NCI-H2196 (cell line): ENCODE measurements around the gene CASZ1.

Source experiments
- DNase-seq: peaks from one replicate; lab custom pipeline; 2025; ENCODE audit not compliant: unreplicated experiment; lab: John Stamatoyannopoulos, UW

CASZ1 gene

GRCh38 chr1:10629091-10629815, 167.2 kb downstream of the CASZ1 start:
- no peak for DNase-seq

DNA sequence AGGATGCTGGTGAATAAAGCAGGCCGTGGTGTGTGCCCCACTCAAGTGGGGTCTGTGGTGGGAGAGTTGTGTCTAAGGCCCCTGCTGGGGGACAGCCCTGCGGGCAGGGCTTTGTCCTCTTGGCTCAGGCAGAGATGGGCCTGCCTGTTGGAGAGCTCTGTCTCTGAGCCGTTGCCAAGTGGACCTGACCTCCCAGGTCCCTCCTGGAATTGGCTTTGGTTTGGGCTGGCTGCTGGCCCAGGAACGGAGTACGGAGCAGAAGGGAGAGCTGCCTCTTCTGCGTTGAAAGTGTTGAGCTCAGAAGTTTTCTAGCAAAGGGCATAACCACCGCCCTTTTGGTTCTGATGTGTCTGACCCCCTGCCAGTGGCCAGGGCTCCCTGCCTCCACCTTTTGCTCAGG, 167.8 kb downstream of the CASZ1 start:
- peak; percentile 32 for DNase-seq

- no peak for DNase-seq
Measured at GRCh38 chr1:10626791-10627410, 169.5 kb downstream of the CASZ1 start.

GRCh38 chr1:10626131-10626731, 170.2 kb downstream of the CASZ1 start:
- DNase-seq = no peak

DNA sequence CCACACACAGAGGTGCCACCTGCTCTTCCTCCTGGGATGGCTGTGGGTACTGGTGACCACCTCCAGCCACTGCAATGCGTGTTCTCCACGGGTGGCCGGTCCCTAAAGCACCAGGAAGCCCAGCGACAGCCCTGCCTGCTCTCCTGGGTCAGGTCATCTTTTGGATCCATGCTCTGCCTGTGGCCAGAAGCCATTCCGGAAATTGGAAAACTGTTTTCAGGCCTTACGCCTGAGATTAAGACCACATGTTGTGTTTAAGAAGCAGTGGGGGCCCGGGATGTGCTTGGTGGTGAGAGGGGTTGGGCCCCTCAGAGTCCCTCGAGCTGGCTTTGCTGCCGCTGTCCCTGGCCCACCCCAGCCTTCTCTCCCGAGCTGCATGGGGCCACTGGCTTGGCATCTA, 170.9 kb downstream of the CASZ1 start:
- no peak for DNase-seq

GRCh38 chr1:10625076-10625475, 171.4 kb downstream of the CASZ1 start:
- no peak for DNase-seq

GRCh38 chr1:10624256-10625050, 172.0 kb downstream of the CASZ1 start:
- no peak for DNase-seq

DNA sequence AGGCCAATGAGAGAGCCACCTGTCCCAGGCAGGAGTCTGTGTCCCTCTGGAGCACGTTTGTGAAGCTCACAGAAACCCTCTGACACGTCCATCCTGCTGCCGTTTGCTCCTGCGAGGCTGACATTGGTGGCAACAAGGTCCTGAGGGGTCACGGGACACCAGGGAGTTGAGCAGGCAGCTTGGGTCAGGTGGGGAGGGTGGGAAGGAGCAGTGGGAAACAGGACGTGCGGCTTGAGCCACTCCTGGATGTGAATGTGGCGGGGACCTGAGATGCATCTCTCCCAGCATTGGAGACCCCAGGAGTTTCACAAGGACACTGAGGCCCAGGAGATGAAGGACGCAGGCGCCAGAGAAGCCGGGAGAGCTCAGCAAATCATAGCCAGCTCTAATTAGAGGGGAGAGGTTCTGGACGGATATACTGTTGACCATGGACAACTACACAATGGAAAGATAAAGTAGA, 172.7 kb downstream of the CASZ1 start:
- DNase-seq = no peak

DNA sequence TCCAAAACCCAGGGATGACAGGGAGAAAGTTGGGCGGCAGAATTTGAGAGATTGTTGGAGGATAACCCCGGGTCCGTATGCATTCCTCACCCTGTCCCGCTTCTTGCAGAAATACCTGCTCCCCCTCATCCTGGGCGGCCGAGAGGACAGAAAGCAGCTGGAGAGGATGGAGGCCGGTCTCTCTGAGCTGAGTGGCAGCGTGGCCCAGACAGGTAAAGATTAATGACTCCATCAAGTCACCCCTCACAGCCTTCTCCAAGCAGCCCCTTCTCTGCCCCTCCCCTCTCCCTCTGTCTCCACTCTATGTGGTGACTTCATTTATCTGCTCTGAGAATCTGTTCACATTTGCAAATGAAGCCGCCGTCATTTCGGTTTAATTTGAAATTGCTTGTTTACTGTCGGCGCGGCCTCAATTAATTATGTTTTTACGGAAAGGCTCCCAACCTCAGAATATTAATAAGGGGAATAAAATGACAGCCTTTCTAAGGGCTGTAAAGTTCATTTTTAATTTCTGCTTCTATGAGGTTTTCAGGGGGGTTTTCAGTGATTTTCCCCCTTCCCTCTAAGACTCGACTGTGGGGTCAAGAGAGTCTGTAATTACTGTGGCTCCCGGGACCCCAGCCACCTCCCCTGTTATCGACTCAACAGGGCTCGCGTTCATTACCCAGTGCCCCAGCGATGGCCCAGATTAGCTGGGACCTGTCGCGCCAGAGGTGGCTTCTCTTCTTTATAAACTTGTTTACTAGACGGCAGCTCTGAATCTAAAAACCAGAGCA, 173.3 kb downstream of the CASZ1 start:
- no peak for DNase-seq

- no peak for DNase-seq
Measured at GRCh38 chr1:10621906-10622305, 174.5 kb downstream of the CASZ1 start.

- DNase-seq = no peak
Measured at GRCh38 chr1:10620776-10621175, 175.7 kb downstream of the CASZ1 start.

GRCh38 chr1:10617931-10618885, 178.2 kb downstream of the CASZ1 start:
- no peak for DNase-seq

DNA sequence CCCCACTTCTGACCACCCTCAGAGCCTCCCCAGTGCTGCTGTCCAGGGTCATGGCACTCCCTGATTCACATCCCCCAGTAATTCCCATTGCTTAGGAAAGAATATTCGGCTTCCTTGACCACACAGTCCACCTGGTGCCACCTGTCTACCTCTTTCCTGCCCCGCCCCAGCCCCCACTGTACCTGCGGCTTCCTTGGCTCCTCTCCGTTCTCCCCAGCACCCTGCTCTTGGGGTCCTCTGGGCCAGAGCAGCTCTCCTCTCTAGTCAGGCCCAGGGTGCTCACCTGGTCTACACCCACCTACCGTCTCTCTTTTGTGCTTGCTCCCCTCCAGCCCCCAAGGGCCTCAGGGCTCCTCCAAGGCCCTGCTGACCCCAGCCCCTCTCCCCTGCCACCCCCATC, 179.1 kb downstream of the CASZ1 start:
- DNase-seq = no peak

DNA sequence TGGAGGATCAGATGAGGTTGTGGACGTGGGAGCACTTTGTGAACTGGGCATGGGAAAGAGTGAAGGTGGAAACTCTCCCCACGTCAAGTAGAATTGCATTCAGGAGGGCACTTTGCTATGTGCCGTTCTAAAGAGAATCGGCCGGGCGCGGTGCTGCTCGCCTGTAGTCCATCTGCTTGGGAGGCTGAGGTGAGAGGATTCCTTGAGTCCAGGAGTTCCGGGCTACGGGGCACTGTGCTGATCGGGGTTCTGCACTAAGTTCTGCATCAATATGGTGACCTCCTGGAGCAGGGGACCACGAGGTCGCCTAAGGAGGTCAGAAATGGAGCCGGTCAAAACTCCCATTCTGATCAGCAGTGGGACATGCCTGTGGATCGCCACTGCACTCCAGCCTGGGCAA, 179.8 kb downstream of the CASZ1 start:
- DNase-seq = no peak

- DNase-seq = no peak
Measured at GRCh38 chr1:10615932-10616671, 180.3 kb downstream of the CASZ1 start.

- no peak for DNase-seq
Measured at GRCh38 chr1:10615332-10615731, 181.1 kb downstream of the CASZ1 start.

DNA sequence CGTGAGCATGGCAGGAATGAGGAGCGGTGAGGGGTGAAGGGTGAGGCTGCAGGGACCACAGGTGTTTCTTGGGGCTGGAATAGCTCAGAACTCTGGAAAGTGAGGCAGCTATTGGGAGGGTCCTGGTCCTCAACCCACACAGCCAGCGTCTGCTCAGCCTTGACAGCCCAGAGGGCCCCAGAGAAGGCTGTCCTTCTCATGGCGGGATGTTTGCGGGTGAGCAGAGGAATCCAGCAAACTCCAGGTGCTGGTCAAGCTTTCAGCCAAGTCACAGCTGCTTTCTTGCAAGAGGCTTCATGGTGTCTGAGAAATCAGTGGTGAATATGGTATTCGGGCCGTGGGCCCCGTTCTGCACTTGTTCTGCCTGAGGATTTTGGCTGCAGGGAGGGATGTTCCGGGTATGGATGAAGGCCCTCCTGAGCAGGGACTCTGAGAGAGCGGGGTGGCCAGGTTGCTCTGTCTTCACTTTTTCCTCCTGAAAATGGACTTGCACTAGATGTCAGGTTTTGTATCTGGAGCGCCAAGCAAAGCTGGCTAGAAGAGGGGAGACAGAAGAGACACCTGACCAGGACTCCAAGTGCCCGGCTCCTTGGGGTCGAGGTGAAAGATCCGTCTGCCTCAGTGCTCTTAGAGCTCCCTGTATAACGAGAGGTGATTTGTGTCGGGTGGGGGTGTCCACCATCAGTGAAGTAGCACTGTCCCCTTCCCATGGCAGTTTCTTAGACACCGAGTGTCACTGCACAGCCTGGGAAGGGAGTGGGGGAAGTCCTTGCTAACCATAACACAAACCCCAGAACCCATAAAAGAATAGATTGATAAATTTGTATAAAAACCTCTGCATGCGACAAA, 181.8 kb downstream of the CASZ1 start:
- no peak for DNase-seq

- no peak for DNase-seq
Measured at GRCh38 chr1:10613861-10614260, 182.6 kb downstream of the CASZ1 start.
